GM12891 (cell line): ENCODE results near the gene CREB5.
"Not testable (repeated sequence)": the region's sequence is repeated elsewhere in the genome, so short reads cannot be mapped to it uniquely, and the experiment has no call there.

Experiments used
- DNase-seq: peaks from one replicate; pipeline ENCODE4 v3.0.0; 2011; ENCODE audit warnings: low spot score; ENCODE audit not compliant: insufficient read length
- FAIRE-seq: peaks from 2 replicates; lab custom pipeline; 2011; peaks lifted over from hg19 to GRCh38; lab: Jason Lieb, UNC
- PAX5 ChIP-seq: IDR thresholded peaks from 2 replicates; pipeline ENCODE4 v1.6.1; 2011; ENCODE audit warnings: low read length, moderate library complexity, mild to moderate bottlenecking; ENCODE audit not compliant: insufficient read depth, severe bottlenecking
- POLR2A ChIP-seq: IDR thresholded peaks from 2 replicates; pipeline ENCODE4 v1.6.1; 2011; ENCODE audit warnings: low read depth, low read length, control low read depth
- POLR2AphosphoS5 ChIP-seq: IDR thresholded peaks from 2 replicates; pipeline ENCODE4 v1.6.1; 2011; ENCODE audit warnings: low read depth, low read length, control low read depth
- POU2F2 ChIP-seq: IDR thresholded peaks from 2 replicates; pipeline ENCODE4 v1.6.1; 2011; ENCODE audit warnings: low read depth, mild to moderate bottlenecking, control low read depth, low read length, moderate library complexity
- SPI1 ChIP-seq: IDR thresholded peaks from 2 replicates; pipeline ENCODE4 v1.6.1; 2011; ENCODE audit warnings: low read depth, low read length, control low read depth
- TAF1 ChIP-seq: IDR thresholded peaks from 2 replicates; pipeline ENCODE4 v1.6.1; 2011; ENCODE audit warnings: low read depth, low read length, control low read depth

Gene CREB5

GRCh38 chr7:28812616-28813015 is 400.3 kb downstream of the CREB5 start:
- TF ChIP-seq POLR2AphosphoS5 (no peak), TAF1 (no peak), POLR2A (no peak), POU2F2 (no peak), PAX5 (no peak), SPI1 (no peak)
- no peak for FAIRE-seq
- DNase-seq: no peak

GRCh38 chr7:28813243-28813962 is 401.1 kb downstream of the CREB5 start:
- TF ChIP-seq POLR2AphosphoS5 (no peak), TAF1 (no peak), POLR2A (no peak), SPI1 (no peak), PAX5 (no peak), POU2F2 (no peak)
- no peak for DNase-seq
- peak; percentile 43 for FAIRE-seq

- no peak for FAIRE-seq
- no peak for DNase-seq
Measured at GRCh38 chr7:28815369-28815927, 403.1 kb downstream of the CREB5 start.

GRCh38 chr7:28815928-28816373 is 403.6 kb downstream of the CREB5 start:
- FAIRE-seq (peak; percentile 86), DNase-seq (no peak)
- no peak for TF ChIP-seq POLR2AphosphoS5
- peak; percentile 79 for TF ChIP-seq SPI1
- TF ChIP-seq PAX5: no peak
- TF ChIP-seq TAF1: no peak
- peak; percentile 72 for TF ChIP-seq POU2F2
- no peak for TF ChIP-seq POLR2A

More at GRCh38 chr7:28815369-28815927, 403.1 kb downstream of the CREB5 start:
- TF ChIP-seq SPI1: no peak
- TF ChIP-seq PAX5: no peak
- no peak for TF ChIP-seq POLR2A
- no peak for TF ChIP-seq TAF1
- TF ChIP-seq POU2F2: no peak
- TF ChIP-seq POLR2AphosphoS5: no peak

GRCh38 chr7:28818996-28819395 is 406.7 kb downstream of the CREB5 start:
- FAIRE-seq (no peak), DNase-seq (no peak)
- TF ChIP-seq POLR2A: no peak
- TF ChIP-seq TAF1: no peak
- no peak for TF ChIP-seq POU2F2
- no peak for TF ChIP-seq PAX5
- no peak for TF ChIP-seq POLR2AphosphoS5
- no peak for TF ChIP-seq SPI1

- DNase-seq (no peak), FAIRE-seq (no peak)
- TF ChIP-seq PAX5: no peak
- TF ChIP-seq TAF1: no peak
- no peak for TF ChIP-seq POLR2A
- no peak for TF ChIP-seq SPI1
- TF ChIP-seq POLR2AphosphoS5: no peak
- no peak for TF ChIP-seq POU2F2
Measured at GRCh38 chr7:28823582-28823981, 411.3 kb downstream of the CREB5 start.

GRCh38 chr7:28825817-28826448 is 413.6 kb downstream of the CREB5 start:
- not testable (repeated sequence) for DNase-seq, FAIRE-seq

GRCh38 chr7:28830846-28831245 is 418.5 kb downstream of the CREB5 start:
- no peak for FAIRE-seq
- no peak for DNase-seq
- TF ChIP-seq SPI1 (no peak), POU2F2 (no peak), TAF1 (no peak), PAX5 (no peak), POLR2A (no peak)

GRCh38 chr7:28832669-28833068 is 420.4 kb downstream of the CREB5 start:
- FAIRE-seq: no peak
- DNase-seq: no peak
- TF ChIP-seq POLR2AphosphoS5 (no peak), PAX5 (no peak), POLR2A (no peak)

- FAIRE-seq (no peak), DNase-seq (no peak)
- TF ChIP-seq POU2F2 (no peak), TAF1 (no peak), POLR2A (no peak), SPI1 (no peak), PAX5 (no peak), POLR2AphosphoS5 (no peak)
Measured at GRCh38 chr7:28835800-28836199, 423.5 kb downstream of the CREB5 start.
